HG03025 (cell line): ENCODE data around the gene TMEM139.
"Not testable (repeated sequence)": the region's sequence is repeated elsewhere in the genome, so short reads cannot be mapped to it uniquely, and the experiment has no call there.

Source experiments
- ATAC-seq: cut with Tn5 transposase; IDR thresholded peaks from one replicate; pipeline ENCODE4 v1.9.1; 2021; ENCODE audit warnings: mild to moderate bottlenecking, moderate library complexity; ENCODE audit not compliant: unreplicated experiment, low FRiP score

Gene TMEM139

GRCh38 chr7:143287935-143288826 is 3.4 kb downstream of the TMEM139 start, which contains the start of gene CASP2:
CASP2 (plus strand) TSS chr7:143288351; CDS start chr7:143288456, 105 bp downstream.
- ATAC-seq, result peak; percentile 89

GRCh38 chr7:143288836-143289235 is 4.1 kb downstream of the TMEM139 start:
- no peak for ATAC-seq

GRCh38 chr7:143289421-143289820 is 4.7 kb downstream of the TMEM139 start:
- ATAC-seq, result no peak

GRCh38 chr7:143289888-143290287 is 5.1 kb downstream of the TMEM139 start:
- ATAC-seq, result not testable (repeated sequence)

- no peak for ATAC-seq
Measured at GRCh38 chr7:143290293-143290692, 5.5 kb downstream of the TMEM139 start.

GRCh38 chr7:143292876-143293275 is 8.1 kb downstream of the TMEM139 start:
- ATAC-seq, result no peak

GRCh38 chr7:143295870-143296269 is 11.1 kb downstream of the TMEM139 start:
- no peak for ATAC-seq

- no peak for ATAC-seq
Measured at GRCh38 chr7:143296686-143297085, 11.9 kb downstream of the TMEM139 start.

GRCh38 chr7:143299346-143299745 is 14.6 kb downstream of the TMEM139 start:
- ATAC-seq, result no peak

GRCh38 chr7:143299840-143300239 is 15.1 kb downstream of the TMEM139 start:
- no peak for ATAC-seq

- no peak for ATAC-seq
Measured at GRCh38 chr7:143300959-143301935, 16.5 kb downstream of the TMEM139 start.

GRCh38 chr7:143303733-143304132 is 19.0 kb downstream of the TMEM139 start:
- ATAC-seq, result no peak

GRCh38 chr7:143304938-143305337 is 20.2 kb downstream of the TMEM139 start:
- ATAC-seq, result no peak

GRCh38 chr7:143305423-143306070 is 20.8 kb downstream of the TMEM139 start:
- ATAC-seq, result no peak

GRCh38 chr7:143308632-143309031 is 23.9 kb downstream of the TMEM139 start:
- ATAC-seq, result no peak

GRCh38 chr7:143314127-143314526 is 29.4 kb downstream of the TMEM139 start:
- no peak for ATAC-seq

- ATAC-seq, result no peak
Measured at GRCh38 chr7:143315776-143316175, 31.0 kb downstream of the TMEM139 start, which contains the start of gene CLCN1. CLCN1 (plus strand) TSS chr7:143316111; CDS start chr7:143316213, 102 bp downstream.

GRCh38 chr7:143316492-143316891 is 31.7 kb downstream of the TMEM139 start:
- ATAC-seq, result no peak

GRCh38 chr7:143318661-143319060 is 33.9 kb downstream of the TMEM139 start:
- ATAC-seq, result no peak

GRCh38 chr7:143320620-143321019 is 35.9 kb downstream of the TMEM139 start:
- no peak for ATAC-seq
